ENCODE measurements around the gene CXCR4. TPM values are rescaled to one million over a fixed set of nuclear protein-coding genes. Genes with fewer than 3 reads are reported as not detected.

CXCR4 gene
- total RNA-seq, 6 experiments from 2014 or later = not detected

DNA sequence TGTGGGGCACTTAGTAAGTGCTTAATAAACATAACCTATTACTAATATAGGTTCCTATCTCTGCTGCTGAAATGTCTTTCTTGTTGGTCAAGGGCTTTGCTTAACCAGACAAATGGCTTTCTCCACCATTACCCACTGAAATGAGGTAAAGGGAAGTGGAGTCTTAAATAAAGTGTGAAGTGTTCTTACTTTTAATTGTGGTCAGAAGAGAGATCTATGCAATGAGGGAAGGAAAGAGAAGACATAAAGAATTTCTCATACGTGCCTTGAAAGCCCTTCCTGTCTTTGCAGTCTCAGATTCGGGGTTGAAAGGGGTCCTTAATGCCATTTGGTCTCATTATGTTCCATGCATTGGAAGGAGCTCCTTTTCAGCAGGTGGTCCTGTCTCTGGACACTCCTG, 6.9 kb upstream of the CXCR4 start:
- peaks cover 15% of the 10 kb centered on the region for H3K27me3 Mint-ChIP-seq (ENCODE audit: insufficient read depth)
- TF ChIP-seq, protein P1, sequence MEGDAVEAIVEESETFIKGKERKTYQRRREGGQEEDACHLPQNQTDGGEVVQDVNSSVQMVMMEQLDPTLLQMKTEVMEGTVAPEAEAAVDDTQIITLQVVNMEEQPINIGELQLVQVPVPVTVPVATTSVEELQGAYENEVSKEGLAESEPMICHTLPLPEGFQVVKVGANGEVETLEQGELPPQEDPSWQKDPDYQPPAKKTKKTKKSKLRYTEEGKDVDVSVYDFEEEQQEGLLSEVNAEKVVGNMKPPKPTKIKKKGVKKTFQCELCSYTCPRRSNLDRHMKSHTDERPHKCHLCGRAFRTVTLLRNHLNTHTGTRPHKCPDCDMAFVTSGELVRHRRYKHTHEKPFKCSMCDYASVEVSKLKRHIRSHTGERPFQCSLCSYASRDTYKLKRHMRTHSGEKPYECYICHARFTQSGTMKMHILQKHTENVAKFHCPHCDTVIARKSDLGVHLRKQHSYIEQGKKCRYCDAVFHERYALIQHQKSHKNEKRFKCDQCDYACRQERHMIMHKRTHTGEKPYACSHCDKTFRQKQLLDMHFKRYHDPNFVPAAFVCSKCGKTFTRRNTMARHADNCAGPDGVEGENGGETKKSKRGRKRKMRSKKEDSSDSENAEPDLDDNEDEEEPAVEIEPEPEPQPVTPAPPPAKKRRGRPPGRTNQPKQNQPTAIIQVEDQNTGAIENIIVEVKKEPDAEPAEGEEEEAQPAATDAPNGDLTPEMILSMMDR (IDR thresholded peaks at IDR 0.05) = no peak
- H3K27ac Mint-ChIP-seq = no peak overlapping the region
- no peak overlapping the region for H3K4me3 Mint-ChIP-seq
- no peaks in the 10 kb centered on the region for H3K9me3 Mint-ChIP-seq
- DNase-seq = no peak
- no peaks in the 10 kb centered on the region for H3K36me3 Mint-ChIP-seq (ENCODE audit: low read depth)
- H3K4me1 Mint-ChIP-seq (ENCODE audit: low read depth) = peaks cover 2% of the 10 kb centered on the region; the same call in 1 of the 2 replicates

DNA sequence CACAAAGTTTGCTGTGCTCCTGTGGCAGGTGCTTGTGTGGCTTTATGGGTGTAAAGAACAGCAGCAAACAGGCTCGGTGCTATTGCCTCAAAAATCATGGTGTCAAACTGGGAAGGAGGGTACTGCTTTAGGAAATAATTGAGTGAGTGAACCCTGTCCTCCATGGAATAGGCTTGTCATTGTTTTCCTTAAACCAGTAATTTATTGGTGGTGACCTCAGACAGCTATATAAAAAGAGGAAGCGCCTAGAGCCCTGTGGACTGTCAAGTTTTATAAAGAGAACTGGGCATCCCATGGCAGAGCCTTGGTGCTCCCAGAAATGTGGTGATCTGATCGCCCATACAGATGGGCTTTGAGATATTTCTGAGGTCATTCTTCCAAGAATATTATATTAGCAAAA, 4.7 kb upstream of the CXCR4 start:
- Mint-ChIP-seq H3K4me1 (ENCODE audit: low read depth) (0 out of 2 replicates have a peak, but pooled peaks cover 8% of the 10 kb centered on the region), H3K4me3 (no peak overlapping the region), H3K27ac (no peak overlapping the region), H3K36me3 (ENCODE audit: low read depth) (no peaks in the 10 kb centered on the region), H3K9me3 (no peaks in the 10 kb centered on the region), H3K27me3 (ENCODE audit: insufficient read depth) (peaks cover 32% of the 10 kb centered on the region)
- TF ChIP-seq, protein P1 (IDR thresholded peaks at IDR 0.05) = no peak
- no peak for DNase-seq

GRCh38 chr2:136121204-136121910, 3.4 kb upstream of the CXCR4 start:
- DNase-seq = no peak
- H3K36me3 Mint-ChIP-seq (ENCODE audit: low read depth) = no peaks in the 10 kb centered on the region
- H3K27me3 Mint-ChIP-seq (ENCODE audit: insufficient read depth) = peaks cover 35% of the 10 kb centered on the region
- no peak overlapping the region for H3K27ac Mint-ChIP-seq
- H3K4me3 Mint-ChIP-seq = no peak overlapping the region
- TF ChIP-seq, protein P1 (IDR thresholded peaks at IDR 0.05) = no peak
- H3K4me1 Mint-ChIP-seq (ENCODE audit: low read depth) = 0 out of 2 replicates have a peak, but pooled peaks cover 8% of the 10 kb centered on the region
- no peaks in the 10 kb centered on the region for H3K9me3 Mint-ChIP-seq

DNA sequence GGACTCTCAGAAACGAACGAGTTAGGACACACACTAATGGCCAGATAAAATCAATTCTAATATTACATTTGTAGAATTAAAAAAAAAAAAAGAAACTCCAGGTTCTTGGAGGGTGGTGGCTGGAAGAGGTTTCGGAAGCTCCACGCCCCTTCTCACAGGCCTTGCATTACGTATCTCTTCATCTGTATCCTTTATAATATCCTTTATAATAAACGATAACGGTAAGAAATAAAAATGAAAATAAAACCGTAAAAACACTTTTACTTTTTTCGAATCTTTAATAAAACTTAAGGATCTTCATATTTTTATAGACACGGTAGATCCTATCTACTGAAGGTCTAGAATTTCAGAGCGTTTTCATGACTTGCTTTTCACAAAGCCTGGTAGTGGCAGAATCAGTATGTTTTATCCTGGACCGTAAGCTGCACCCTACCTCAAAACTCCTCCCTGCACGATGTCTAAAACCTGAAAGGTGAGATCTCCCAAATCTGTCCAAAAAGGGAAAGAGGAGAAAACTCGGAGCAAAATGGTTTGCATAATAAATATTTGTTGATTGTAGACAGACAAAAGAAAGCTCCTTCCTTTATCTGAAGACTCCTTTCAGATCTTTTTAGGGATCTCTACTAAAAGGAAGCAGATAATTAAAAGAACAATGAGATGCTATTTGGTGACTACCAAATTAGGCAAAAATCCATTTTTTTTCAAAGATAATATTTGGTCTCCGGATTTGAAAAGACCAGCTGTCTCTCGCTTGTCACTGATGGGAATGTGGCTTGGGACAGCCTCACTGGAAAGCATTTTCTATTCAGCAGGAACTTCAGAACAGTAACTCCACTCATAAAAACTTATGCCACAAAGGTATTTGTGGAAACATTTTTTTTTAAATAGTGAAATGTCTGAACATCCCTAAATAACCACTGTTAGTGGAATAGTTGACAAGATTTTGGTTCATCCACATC, 2.0 kb upstream of the CXCR4 start:
- no peak for DNase-seq
- H3K4me1 Mint-ChIP-seq (ENCODE audit: low read depth) = 0 out of 2 replicates have a peak, but pooled peaks cover 8% of the 10 kb centered on the region
- no peaks in the 10 kb centered on the region for H3K36me3 Mint-ChIP-seq (ENCODE audit: low read depth)
- peaks cover 39% of the 10 kb centered on the region for H3K27me3 Mint-ChIP-seq (ENCODE audit: insufficient read depth)
- no peaks in the 10 kb centered on the region for H3K9me3 Mint-ChIP-seq
- TF ChIP-seq, protein P1 (IDR thresholded peaks at IDR 0.05) = no peak
- H3K4me3 Mint-ChIP-seq = no peak overlapping the region
- H3K27ac Mint-ChIP-seq = no peak overlapping the region

DNA sequence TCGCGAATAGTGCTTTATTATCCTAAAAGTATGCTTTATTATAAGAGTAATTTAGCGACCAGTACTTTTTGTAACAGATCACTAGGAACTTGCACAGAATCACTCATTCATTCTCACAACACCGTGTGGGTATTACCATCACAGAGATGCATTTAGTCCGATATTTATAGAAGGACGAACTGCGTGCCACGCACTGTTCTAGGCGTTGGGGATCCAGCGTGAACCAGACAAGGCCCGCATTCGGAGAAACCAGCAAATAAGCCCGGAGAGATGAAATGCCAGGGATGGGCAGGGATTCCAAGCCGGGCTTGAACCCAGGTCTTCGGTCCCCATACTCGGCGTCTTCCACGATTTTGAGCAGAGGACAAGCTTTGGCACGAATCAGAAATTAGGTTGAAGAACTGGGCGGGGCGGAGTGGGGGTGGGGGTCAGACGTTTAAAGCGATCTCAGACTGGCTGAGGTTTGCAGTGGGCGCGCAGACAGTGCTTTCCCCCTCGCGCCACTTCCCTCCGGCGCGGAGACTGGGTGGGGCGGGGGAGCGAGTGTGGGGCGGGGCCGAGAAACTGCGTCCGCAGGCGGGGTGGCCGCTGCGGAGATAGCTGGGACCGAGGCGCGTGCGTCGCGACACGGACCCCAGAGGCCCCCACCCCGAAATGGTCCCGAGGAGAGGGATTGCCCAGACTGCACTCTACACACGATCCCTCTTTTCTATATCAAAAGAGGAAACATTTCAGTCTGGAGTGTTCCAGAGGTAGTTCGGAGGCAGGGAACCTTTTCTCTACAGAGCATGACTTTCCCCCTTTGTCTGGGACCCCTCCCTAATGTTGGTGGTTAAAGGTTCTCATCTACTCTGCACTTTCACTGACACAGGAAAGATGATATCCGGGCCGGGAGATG, 1.1 kb upstream of the CXCR4 start:
- H3K27me3 Mint-ChIP-seq (ENCODE audit: insufficient read depth) = peaks cover 41% of the 10 kb centered on the region
- TF ChIP-seq, protein P1 (IDR thresholded peaks at IDR 0.05) = no peak
- no peaks in the 10 kb centered on the region for H3K9me3 Mint-ChIP-seq
- H3K4me1 Mint-ChIP-seq (ENCODE audit: low read depth) = 0 out of 2 replicates have a peak, but pooled peaks cover 8% of the 10 kb centered on the region
- no peak overlapping the region for H3K27ac Mint-ChIP-seq
- no peak overlapping the region for H3K4me3 Mint-ChIP-seq
- H3K36me3 Mint-ChIP-seq (ENCODE audit: low read depth) = no peaks in the 10 kb centered on the region
- DNase-seq = no peak
